Mesenchymal stem cell (in vitro differentiated cells and primary cell): ENCODE results near the gene IP6K3.

Experiments used
- DNase-seq: peaks from one replicate; pipeline ENCODE4 v3.0.0-alpha.2; 2013
- H2AFZ ChIP-seq: one replicate; pipeline ENCODE4 v1.6.1; 2013; ENCODE audit warnings: low read depth, mild to moderate bottlenecking, control low read depth, inconsistent platforms, low read length, moderate library complexity
- H2AK5ac ChIP-seq: 2 replicates; pipeline ENCODE4 v1.6.1; 2013; ENCODE audit warnings: low read length, moderate library complexity, mild to moderate bottlenecking, inconsistent platforms; ENCODE audit not compliant: severe bottlenecking
- H2BK120ac ChIP-seq: one replicate; pipeline ENCODE4 v1.6.1; 2013; ENCODE audit warnings: low read depth, mild to moderate bottlenecking, inconsistent platforms, low read length, moderate library complexity
- H2BK12ac ChIP-seq, 2 experiments: one replicate each; pipeline ENCODE4 v1.6.1; 2013; ENCODE audit warnings: inconsistent platforms in 2 of 2, low read length in 2 of 2, mild to moderate bottlenecking in 2 of 2, moderate library complexity in 2 of 2, control low read depth in 1 of 2
- H2BK15ac ChIP-seq: one replicate; pipeline ENCODE4 v1.6.1; 2013; ENCODE audit warnings: mild to moderate bottlenecking, low read depth, inconsistent platforms; ENCODE audit not compliant: poor library complexity, severe bottlenecking
- H2BK5ac ChIP-seq: 2 replicates; pipeline ENCODE4 v1.6.1; 2013; ENCODE audit warnings: low read depth, mild to moderate bottlenecking, low read length, control low read depth, inconsistent platforms; ENCODE audit not compliant: poor library complexity, severe bottlenecking
- H3K14ac ChIP-seq, 2 experiments: one replicate each; pipeline ENCODE4 v1.6.1; 2013; ENCODE audit warnings: inconsistent platforms in 2 of 2, low read length in 2 of 2, control low read depth in 1 of 2, mild to moderate bottlenecking in 1 of 2, moderate library complexity in 1 of 2
- H3K18ac ChIP-seq, 2 experiments: one replicate each; pipeline ENCODE4 v1.6.1; 2013; ENCODE audit warnings: inconsistent platforms in 2 of 2, low read length in 2 of 2, control low read depth in 1 of 2, low read depth in 1 of 2, mild to moderate bottlenecking in 1 of 2
- H3K23ac ChIP-seq, 2 experiments: one replicate each; pipeline ENCODE4 v1.6.1; 2013; ENCODE audit warnings: inconsistent platforms in 2 of 2, low read length in 2 of 2, mild to moderate bottlenecking in 2 of 2, moderate library complexity in 2 of 2, control low read depth in 1 of 2
- H3K27ac ChIP-seq: 2 replicates; pipeline ENCODE4 v1.5.1; 2013; ENCODE audit warnings: mild to moderate bottlenecking, moderate library complexity, low read length, control low read depth, inconsistent platforms; ENCODE audit not compliant: poor library complexity, severe bottlenecking
- H3K27me3 ChIP-seq, 2 experiments: 2 replicates each; pipeline versions ENCODE4 v1.6.1 to v1.7.0; 2013; ENCODE audit warnings: low read length in 2 of 2, mild to moderate bottlenecking in 2 of 2, moderate library complexity in 2 of 2, control low read depth in 1 of 2, inconsistent platforms in 1 of 2; ENCODE audit not compliant: control insufficient read depth in 1 of 2, insufficient read depth in 1 of 2
- H3K36me3 ChIP-seq, 2 experiments: 2 replicates each; pipeline versions ENCODE4 v1.6.1 to v1.7.0; 2013; ENCODE audit warnings: low read length in 2 of 2, control low read depth in 1 of 2, inconsistent platforms in 1 of 2, low read depth in 1 of 2, mild to moderate bottlenecking in 1 of 2; ENCODE audit not compliant: insufficient read depth in 2 of 2, control insufficient read depth in 1 of 2
- H3K4ac ChIP-seq, 2 experiments: one replicate each; pipeline ENCODE4 v1.6.1; 2013; ENCODE audit warnings: inconsistent platforms in 2 of 2, low read length in 2 of 2, mild to moderate bottlenecking in 2 of 2, moderate library complexity in 2 of 2, control low read depth in 1 of 2, low read depth in 1 of 2
- H3K4me1 ChIP-seq: 2 replicates; pipeline ENCODE4 v1.6.1; 2013; ENCODE audit warnings: low read depth, low read length, control low read depth; ENCODE audit not compliant: control insufficient read depth, insufficient read depth
- H3K4me2 ChIP-seq: 2 replicates; pipeline ENCODE4 v1.6.1; 2013; ENCODE audit warnings: low read length, mild to moderate bottlenecking, inconsistent platforms; ENCODE audit not compliant: poor library complexity, severe bottlenecking
- H3K4me3 ChIP-seq, 2 experiments: 2 replicates each; pipeline versions ENCODE4 v1.5.1 to v1.7.0; 2013; ENCODE audit warnings: low read length in 2 of 2, mild to moderate bottlenecking in 2 of 2, control low read depth in 1 of 2, low read depth in 1 of 2; ENCODE audit not compliant: insufficient read depth in 1 of 2
- H3K79me1 ChIP-seq: replicated peaks from 2 replicates; pipeline ENCODE4 v1.6.1; 2013; ENCODE audit warnings: mild to moderate bottlenecking, control low read depth, low read length, inconsistent platforms; ENCODE audit not compliant: poor library complexity, severe bottlenecking
- H3K9ac ChIP-seq: 2 replicates; pipeline ENCODE4 v1.7.0; 2013; ENCODE audit warnings: mild to moderate bottlenecking, low read length, moderate library complexity
- H3K9me3 ChIP-seq: 2 replicates; pipeline ENCODE4 v1.7.0; 2013; ENCODE audit warnings: mild to moderate bottlenecking, low read length; ENCODE audit not compliant: control insufficient read depth
- H4K8ac ChIP-seq: one replicate; pipeline ENCODE4 v1.6.1; 2013; ENCODE audit warnings: inconsistent platforms, mild to moderate bottlenecking, low read length, moderate library complexity
- H4K91ac ChIP-seq: one replicate; pipeline ENCODE4 v1.6.1; 2013; ENCODE audit warnings: mild to moderate bottlenecking, low read length, inconsistent platforms
- WGBS: methylation state at CpG from one replicate; pipeline ENCODE4 v1.1.7; 2013; ENCODE audit warnings: mixed read lengths; 5-methylcytosine and 5-hydroxymethylcytosine counted together

IP6K3 gene

GRCh38 chr6:33784787-33785186 is 38.1 kb upstream of the IP6K3 start:
- H3K14ac ChIP-seq: no peak overlapping the region
- no peak overlapping the region for H3K18ac ChIP-seq
- no peak overlapping the region for H3K4me2 ChIP-seq
- H3K4me1 ChIP-seq: peaks cover 42% of the 10 kb centered on the region
- H3K27me3 ChIP-seq: no peaks in the 10 kb centered on the region
- WGBS: 91% methylated on average over 13 of the region's 13 CpGs
- no peak overlapping the region for H2BK5ac ChIP-seq
- H3K27ac ChIP-seq: no peak overlapping the region
- H4K8ac ChIP-seq: no peak overlapping the region
- H3K36me3 ChIP-seq: peaks cover 45 to 61% of the 10 kb centered on the region in 2 experiments
- H2BK12ac ChIP-seq: no peak overlapping the region
- peak overlapping the region; percentile 94 for H3K9ac ChIP-seq
- no peak overlapping the region for H3K23ac ChIP-seq
- no peaks in the 10 kb centered on the region for H3K9me3 ChIP-seq
- H4K91ac ChIP-seq: no peak overlapping the region
- no peak overlapping the region for H2BK120ac ChIP-seq
- DNase-seq: no peak
- H2BK15ac ChIP-seq: no peak overlapping the region
- peaks cover 22% of the 10 kb centered on the region for H3K79me1 ChIP-seq
- no peak overlapping the region for H3K4me3 ChIP-seq
- H3K4ac ChIP-seq: no peak overlapping the region
- no peak overlapping the region for H2AFZ ChIP-seq
- H2AK5ac ChIP-seq: no peak overlapping the region

GRCh38 chr6:33783781-33784520 is 37.2 kb upstream of the IP6K3 start:
- Histone ChIP-seq H3K23ac (no peak overlapping the region), H3K4me2 (no peak overlapping the region), H3K18ac (no peak overlapping the region), H3K14ac (no peak overlapping the region), H2BK5ac (no peak overlapping the region), H3K4ac (no peak overlapping the region), H2AFZ (no peak overlapping the region), H4K8ac (no peak overlapping the region), H3K4me1 (peaks cover 40% of the 10 kb centered on the region), H2BK12ac (no peak overlapping the region), H2BK15ac (no peak overlapping the region), H3K79me1 (peaks cover 19% of the 10 kb centered on the region), H3K36me3 (peaks cover 50 to 70% of the 10 kb centered on the region in 2 experiments), H2AK5ac (no peak overlapping the region), H3K27ac (no peak overlapping the region), H3K4me3 (no peak overlapping the region), H3K9ac (no peak overlapping the region), H3K27me3 (no peaks in the 10 kb centered on the region), H3K9me3 (no peaks in the 10 kb centered on the region), H4K91ac (no peak overlapping the region), H2BK120ac (no peak overlapping the region)
- DNase-seq: no peak
- WGBS: 99% methylated on average over 8 of the region's 10 CpGs

- no peak overlapping the region for H3K23ac ChIP-seq
- H3K36me3 ChIP-seq: peaks cover 60 to 83% of the 10 kb centered on the region in 2 experiments
- H3K27ac ChIP-seq: peak overlapping the region; percentile 85
- peak overlapping the region; percentile 55 for H2AK5ac ChIP-seq
- no peak overlapping the region for H3K18ac ChIP-seq
- H3K9ac ChIP-seq: no peak overlapping the region
- H3K14ac ChIP-seq: no peak overlapping the region
- H3K9me3 ChIP-seq: no peaks in the 10 kb centered on the region
- H3K4me3 ChIP-seq: no peak overlapping the region
- no peak for DNase-seq
- no peak overlapping the region for H2AFZ ChIP-seq
- 95% methylated on average over 5 of the region's 5 CpGs for WGBS
- H3K27me3 ChIP-seq: no peaks in the 10 kb centered on the region
- H4K91ac ChIP-seq: no peak overlapping the region
- H3K4ac ChIP-seq: no peak overlapping the region
- no peak overlapping the region for H2BK12ac ChIP-seq
- H3K79me1 ChIP-seq: peaks cover 19% of the 10 kb centered on the region
- H4K8ac ChIP-seq: no peak overlapping the region
- no peak overlapping the region for H3K4me2 ChIP-seq
- no peak overlapping the region for H2BK120ac ChIP-seq
- peaks cover 49% of the 10 kb centered on the region for H3K4me1 ChIP-seq
- H2BK5ac ChIP-seq: no peak overlapping the region
- no peak overlapping the region for H2BK15ac ChIP-seq
Measured at GRCh38 chr6:33782561-33782960, 35.9 kb upstream of the IP6K3 start.

- Histone ChIP-seq H2BK5ac (peak overlapping the region; percentile 69), H3K27me3 (no peaks in the 10 kb centered on the region), H4K91ac (peak overlapping the region; percentile 8), H2BK12ac (peak overlapping the region in 1 of 2 experiments; percentile 61), H3K4me1 (peaks cover 55% of the 10 kb centered on the region), H3K4me3 (no peak overlapping the region), H3K4me2 (peak overlapping the region; percentile 5), H2BK120ac (no peak overlapping the region), H2BK15ac (no peak overlapping the region), H3K27ac (peak overlapping the region; percentile 85), H3K18ac (peak overlapping the region in 1 of 2 experiments; percentile 73), H3K4ac (peak overlapping the region in 1 of 2 experiments; percentile 26), H3K36me3 (peaks cover 72 to 94% of the 10 kb centered on the region in 2 experiments), H3K9me3 (no peaks in the 10 kb centered on the region), H2AK5ac (peak overlapping the region; percentile 55), H3K9ac (no peak overlapping the region), H3K79me1 (peaks cover 27% of the 10 kb centered on the region), H4K8ac (peak overlapping the region; percentile 82), H3K14ac (peak overlapping the region in 1 of 2 experiments; percentile 63), H2AFZ (no peak overlapping the region), H3K23ac (no peak overlapping the region)
- DNase-seq: peak; percentile 37
- WGBS: 56% methylated on average over 16 of the region's 16 CpGs
Measured at GRCh38 chr6:33781131-33781975, 34.6 kb upstream of the IP6K3 start.
